Fibroblast of lung (primary cell): ENCODE results near the gene AKAP6. TPM values are rescaled to one million over a fixed set of nuclear protein-coding genes. Genes with fewer than 3 reads are reported as not detected.

Source experiments
- DNase-seq, 2 donors: peaks; one replicate each; pipeline versions ENCODE4 v3.0.0 to v3.0.0-alpha.2; 2010; ENCODE audit warnings: low read depth in 2 of 2
- H2AFZ ChIP-seq: 2 replicates; pipeline ENCODE4 v1.5.1; 2012; ENCODE audit warnings: low read length, control low read depth, inconsistent platforms
- H3K27ac ChIP-seq: 2 replicates; pipeline ENCODE4 v1.5.1; 2011; ENCODE audit warnings: low read length, control low read depth; ENCODE audit not compliant: insufficient read depth
- H3K27me3 ChIP-seq: 2 replicates; pipeline ENCODE4 v1.5.1; 2011; ENCODE audit warnings: mild to moderate bottlenecking, low read length; ENCODE audit not compliant: control insufficient read depth, insufficient read depth
- H3K36me3 ChIP-seq: 2 replicates; pipeline ENCODE4 v1.5.1; 2011; ENCODE audit warnings: low read length; ENCODE audit not compliant: control insufficient read depth, insufficient read depth
- H3K4me1 ChIP-seq: 2 replicates; pipeline ENCODE4 v1.5.1; 2011; ENCODE audit warnings: low read length; ENCODE audit not compliant: control insufficient read depth, insufficient read depth; ENCODE audit errors: extremely low read depth
- H3K4me2 ChIP-seq: 2 replicates; pipeline ENCODE4 v1.5.1; 2011; ENCODE audit warnings: low read length, control low read depth; ENCODE audit not compliant: insufficient read depth; ENCODE audit errors: extremely low read depth
- H3K4me3 ChIP-seq, 4 experiments: fragments of 200-600 bp in 1 of 4; sonication (generic) in 1 of 4; replicated peaks in 1 of 4; 2 replicates each; pipeline ENCODE4 v1.5.1; 2011 to 2016; ENCODE audit warnings: low read length in 4 of 4, low read depth in 3 of 4, mild to moderate bottlenecking in 3 of 4, control low read depth in 2 of 4, inconsistent platforms in 1 of 4, mixed read lengths in 1 of 4; ENCODE audit not compliant: insufficient read depth in 1 of 4; ENCODE audit errors: control extremely low read depth in 1 of 4
- H3K79me2 ChIP-seq: 2 replicates; pipeline ENCODE4 v1.5.1; 2012; ENCODE audit warnings: mild to moderate bottlenecking, low read length, inconsistent platforms; ENCODE audit not compliant: control insufficient read depth, insufficient read depth
- H3K9ac ChIP-seq: 2 replicates; pipeline ENCODE4 v1.5.1; 2011; ENCODE audit warnings: mild to moderate bottlenecking, low read length, control low read depth; ENCODE audit not compliant: insufficient read depth
- H3K9me3 ChIP-seq: 2 replicates; pipeline ENCODE4 v1.5.1; 2012; ENCODE audit warnings: low read depth, low read length; ENCODE audit not compliant: control insufficient read depth, insufficient read depth
- H4K20me1 ChIP-seq: 2 replicates; pipeline ENCODE4 v1.5.1; 2011; ENCODE audit warnings: low read length; ENCODE audit not compliant: control insufficient read depth, insufficient read depth; ENCODE audit errors: extremely low read depth
- EZH2 ChIP-seq: IDR thresholded peaks from 2 replicates; pipeline ENCODE4 v1.5.1; 2012; ENCODE audit warnings: low read length, control low read depth, mild to moderate bottlenecking; ENCODE audit errors: missing control alignments
- polyA plus RNA-seq, 2 donors: library from polyadenylated mRNA; depleted of rRNA in 1 of 2; stranded (reverse) in 1 of 2; unstranded in 1 of 2; fragments of >200 nt; gene quantifications; 2 replicates each; pipeline ENCODE4 v1.2.1, GENCODE V29; 2011 to 2012; ENCODE audit warnings: missing spikeins in 1 of 2
- total RNA-seq: library from RNA; depleted of rRNA; stranded (reverse); fragments of >200 nt; gene quantifications from 2 replicates; pipeline ENCODE4 v1.2.1, GENCODE V29; 2014
- TF ChIP-seq, protein P1 (sequence below), 2 donors: IDR thresholded peaks in 1 of 2; conservative IDR thresholded peaks in 1 of 2; 1 replicate in 1 of 2; 2 replicates in 1 of 2; pipeline ENCODE4 v1.5.1; 2011 to 2012; ENCODE audit warnings: low read length in 2 of 2, control low read depth in 1 of 2, inconsistent platforms in 1 of 2, low read depth in 1 of 2, mild to moderate bottlenecking in 1 of 2

Gene AKAP6
- total and polyA plus RNA-seq, 2 donors (not counting 1 experiment from before 2014, with no cell fraction given) = 3.3 to 10.9 TPM

DNA sequence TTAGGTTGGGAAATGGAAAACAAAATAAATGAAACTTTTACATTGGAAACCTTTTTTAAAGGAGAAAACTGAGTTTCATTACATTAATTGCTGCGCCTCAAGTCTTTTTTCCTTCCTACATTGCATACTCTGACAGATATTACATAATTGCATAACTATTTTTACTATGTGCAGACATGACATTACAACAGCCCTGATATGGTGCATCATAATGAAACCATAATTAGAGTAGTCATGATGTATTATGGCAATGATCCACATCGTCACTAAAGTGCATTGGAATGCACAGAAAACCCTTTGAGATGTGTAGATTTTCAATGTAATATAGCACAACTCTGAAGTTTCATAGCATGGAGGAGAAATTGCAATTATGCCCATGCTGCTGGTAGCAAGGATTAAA lies 391.8 kb downstream of the AKAP6 start:
- Histone ChIP-seq H3K9ac (no peak overlapping the region), H3K27ac (no peak overlapping the region), H2AFZ (no peak overlapping the region), H3K4me1 (no peaks in the 10 kb centered on the region), H3K9me3 (no peaks in the 10 kb centered on the region), H3K4me2 (no peak overlapping the region), H3K27me3 (no peaks in the 10 kb centered on the region), H3K4me3 (no peak overlapping the region), H3K36me3 (no peaks in the 10 kb centered on the region), H4K20me1 (no peaks in the 10 kb centered on the region), H3K79me2 (no peaks in the 10 kb centered on the region)
- TF ChIP-seq, protein P1, sequence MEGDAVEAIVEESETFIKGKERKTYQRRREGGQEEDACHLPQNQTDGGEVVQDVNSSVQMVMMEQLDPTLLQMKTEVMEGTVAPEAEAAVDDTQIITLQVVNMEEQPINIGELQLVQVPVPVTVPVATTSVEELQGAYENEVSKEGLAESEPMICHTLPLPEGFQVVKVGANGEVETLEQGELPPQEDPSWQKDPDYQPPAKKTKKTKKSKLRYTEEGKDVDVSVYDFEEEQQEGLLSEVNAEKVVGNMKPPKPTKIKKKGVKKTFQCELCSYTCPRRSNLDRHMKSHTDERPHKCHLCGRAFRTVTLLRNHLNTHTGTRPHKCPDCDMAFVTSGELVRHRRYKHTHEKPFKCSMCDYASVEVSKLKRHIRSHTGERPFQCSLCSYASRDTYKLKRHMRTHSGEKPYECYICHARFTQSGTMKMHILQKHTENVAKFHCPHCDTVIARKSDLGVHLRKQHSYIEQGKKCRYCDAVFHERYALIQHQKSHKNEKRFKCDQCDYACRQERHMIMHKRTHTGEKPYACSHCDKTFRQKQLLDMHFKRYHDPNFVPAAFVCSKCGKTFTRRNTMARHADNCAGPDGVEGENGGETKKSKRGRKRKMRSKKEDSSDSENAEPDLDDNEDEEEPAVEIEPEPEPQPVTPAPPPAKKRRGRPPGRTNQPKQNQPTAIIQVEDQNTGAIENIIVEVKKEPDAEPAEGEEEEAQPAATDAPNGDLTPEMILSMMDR (conservative IDR thresholded peaks at IDR 0.05 in 1 of 2, IDR thresholded peaks at IDR 0.05 in 1 of 2; ENCODE audit: low read depth in 1 of 2, low read length in 2 of 2) = no peak
- TF ChIP-seq EZH2 = no peak
- DNase-seq = peak in 1 of 2 donors; percentile 49

DNA sequence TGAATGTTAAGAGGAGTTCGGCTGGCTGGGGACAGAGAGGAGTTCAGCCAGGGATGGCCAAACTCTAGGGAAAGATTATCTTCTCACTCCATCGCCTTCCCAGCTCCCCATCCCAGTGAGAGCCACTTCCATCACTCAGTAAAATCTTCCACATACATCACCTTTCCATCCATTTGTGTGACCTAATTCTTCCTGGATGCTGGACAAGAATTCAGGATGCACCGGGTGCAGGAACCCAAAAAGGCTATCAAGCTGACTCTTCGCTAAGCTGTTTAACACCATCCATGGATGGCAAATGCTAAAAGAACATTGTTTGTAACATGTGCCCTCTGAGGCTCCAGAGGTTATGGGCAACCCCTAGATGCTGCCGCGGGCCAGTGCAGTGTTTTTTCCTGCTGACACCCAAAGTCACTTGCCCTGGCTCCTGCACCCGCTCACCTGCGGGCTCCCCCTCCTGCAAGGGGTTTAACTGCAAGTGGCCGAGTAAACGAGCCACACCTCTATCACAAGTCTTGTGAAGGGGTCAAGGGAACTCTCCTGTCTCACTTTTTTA lies 393.6 kb downstream of the AKAP6 start:
- DNase-seq = no peak
- H3K79me2 ChIP-seq = no peaks in the 10 kb centered on the region
- H3K9ac ChIP-seq = no peak overlapping the region
- TF ChIP-seq, protein P1 (conservative IDR thresholded peaks at IDR 0.05 in 1 of 2, IDR thresholded peaks at IDR 0.05 in 1 of 2; ENCODE audit: low read depth in 1 of 2, low read length in 2 of 2) = no peak
- TF ChIP-seq EZH2 = no peak
- H3K36me3 ChIP-seq = no peaks in the 10 kb centered on the region
- no peak overlapping the region for H3K27ac ChIP-seq
- H3K9me3 ChIP-seq = no peaks in the 10 kb centered on the region
- H2AFZ ChIP-seq = no peak overlapping the region
- no peak overlapping the region for H3K4me3 ChIP-seq
- no peaks in the 10 kb centered on the region for H4K20me1 ChIP-seq
- H3K4me1 ChIP-seq = no peaks in the 10 kb centered on the region
- H3K4me2 ChIP-seq = no peak overlapping the region
- H3K27me3 ChIP-seq = no peaks in the 10 kb centered on the region

- Histone ChIP-seq H3K9ac (no peak overlapping the region), H3K4me2 (peak overlapping the region; percentile 75)
- DNase-seq = peak; percentile 79 to 93
These were observed 395.9 kb downstream of the AKAP6 start for GRCh38 chr14:32724867-32725471.

More at GRCh38 chr14:32724867-32725471, 395.9 kb downstream of the AKAP6 start:
- Histone ChIP-seq H3K4me1 (no peaks in the 10 kb centered on the region), H3K9me3 (no peaks in the 10 kb centered on the region), H2AFZ (no peak overlapping the region), H3K27ac (peak overlapping the region; percentile 4), H3K36me3 (no peaks in the 10 kb centered on the region), H3K4me3 (peak overlapping the region in 2 of 4 experiments; percentile 32 to 37), H3K79me2 (no peaks in the 10 kb centered on the region), H3K27me3 (no peaks in the 10 kb centered on the region), H4K20me1 (no peaks in the 10 kb centered on the region)
- TF ChIP-seq, protein P1 (conservative IDR thresholded peaks at IDR 0.05 in 1 of 2, IDR thresholded peaks at IDR 0.05 in 1 of 2; ENCODE audit: low read depth in 1 of 2, low read length in 2 of 2) = no peak
- no peak for TF ChIP-seq EZH2
